Measurements from ENCODE around the gene AP1M1.

The AP1M1 gene

GRCh38 chr19:16285769-16286498 lies 88.2 kb downstream of the AP1M1 start:
- H3K4me1 ChIP-seq (ENCODE audit: low read length): peaks cover 5% of the 10 kb centered on the region
- no peaks in the 10 kb centered on the region for H3K9me3 ChIP-seq (ENCODE audit: insufficient read depth, low read length)
- no peak for TF ChIP-seq EZH2phosphoT487 (IDR thresholded peaks at IDR 0.05; ENCODE audit: low read depth)
- no peak for TF ChIP-seq CTCF (IDR thresholded peaks at IDR 0.05; ENCODE audit: low read depth, low read length)
- peaks cover 71% of the 10 kb centered on the region for H3K27me3 ChIP-seq (ENCODE audit: low read depth, low read length)
- no peak overlapping the region for H3K4me3 ChIP-seq (ENCODE audit: low read length)
- H3K27ac ChIP-seq (ENCODE audit: low read length): no peak overlapping the region
- H3K9ac ChIP-seq (ENCODE audit: low read length): no peak overlapping the region
- H3K79me2 ChIP-seq (ENCODE audit: low read length): no peaks in the 10 kb centered on the region
- H4K20me1 ChIP-seq (ENCODE audit: insufficient read depth, low read length): no peaks in the 10 kb centered on the region
- no peak overlapping the region for H2AFZ ChIP-seq (ENCODE audit: low read depth, low read length)
- no peaks in the 10 kb centered on the region for H3K36me3 ChIP-seq (replicated peaks; ENCODE audit: low read depth, low read length)
- H3K4me2 ChIP-seq (ENCODE audit: low read length): no peak overlapping the region

GRCh38 chr19:16288544-16288943 lies 90.8 kb downstream of the AP1M1 start:
- Histone ChIP-seq H3K79me2 (ENCODE audit: low read length) (no peaks in the 10 kb centered on the region), H3K27me3 (ENCODE audit: low read depth, low read length) (peaks cover 64% of the 10 kb centered on the region), H3K4me2 (ENCODE audit: low read length) (no peak overlapping the region), H3K4me1 (ENCODE audit: low read length) (peaks cover 5% of the 10 kb centered on the region), H2AFZ (ENCODE audit: low read depth, low read length) (no peak overlapping the region), H3K4me3 (ENCODE audit: low read length) (no peak overlapping the region), H3K27ac (ENCODE audit: low read length) (no peak overlapping the region), H3K36me3 (replicated peaks; ENCODE audit: low read depth, low read length) (no peaks in the 10 kb centered on the region), H3K9ac (ENCODE audit: low read length) (no peak overlapping the region), H3K9me3 (ENCODE audit: insufficient read depth, low read length) (no peaks in the 10 kb centered on the region), H4K20me1 (ENCODE audit: insufficient read depth, low read length) (no peaks in the 10 kb centered on the region; the same call in 1 of the 2 replicates)
- no peak for TF ChIP-seq EZH2phosphoT487 (IDR thresholded peaks at IDR 0.05; ENCODE audit: low read depth)
- TF ChIP-seq CTCF (IDR thresholded peaks at IDR 0.05; ENCODE audit: low read depth, low read length): no peak

- H3K36me3 ChIP-seq (replicated peaks; ENCODE audit: low read depth, low read length): no peaks in the 10 kb centered on the region
- TF ChIP-seq EZH2phosphoT487 (IDR thresholded peaks at IDR 0.05; ENCODE audit: low read depth) (no peak), CTCF (IDR thresholded peaks at IDR 0.05; ENCODE audit: low read depth, low read length) (no peak)
- no peak overlapping the region for H3K9ac ChIP-seq (ENCODE audit: low read length)
- H2AFZ ChIP-seq (ENCODE audit: low read depth, low read length): no peak overlapping the region
- H3K27ac ChIP-seq (ENCODE audit: low read length): no peak overlapping the region
- H3K4me1 ChIP-seq (ENCODE audit: low read length): no peaks in the 10 kb centered on the region
- H3K9me3 ChIP-seq (ENCODE audit: insufficient read depth, low read length): no peaks in the 10 kb centered on the region
- no peak overlapping the region for H3K4me2 ChIP-seq (ENCODE audit: low read length)
- H3K4me3 ChIP-seq (ENCODE audit: low read length): no peak overlapping the region
- no peaks in the 10 kb centered on the region for H3K79me2 ChIP-seq (ENCODE audit: low read length)
- peaks cover 62% of the 10 kb centered on the region for H3K27me3 ChIP-seq (ENCODE audit: low read depth, low read length)
- H4K20me1 ChIP-seq (ENCODE audit: insufficient read depth, low read length): no peaks in the 10 kb centered on the region; the same call in 1 of the 2 replicates
These were observed 91.9 kb downstream of the AP1M1 start for GRCh38 chr19:16289594-16289993.

- Histone ChIP-seq H3K4me3 (ENCODE audit: low read length) (no peak overlapping the region), H3K27me3 (ENCODE audit: low read depth, low read length) (peaks cover 53% of the 10 kb centered on the region), H3K9me3 (ENCODE audit: insufficient read depth, low read length) (no peaks in the 10 kb centered on the region), H3K36me3 (replicated peaks; ENCODE audit: low read depth, low read length) (no peaks in the 10 kb centered on the region), H3K4me2 (ENCODE audit: low read length) (no peak overlapping the region), H3K9ac (ENCODE audit: low read length) (no peak overlapping the region), H2AFZ (ENCODE audit: low read depth, low read length) (no peak overlapping the region), H3K27ac (ENCODE audit: low read length) (no peak overlapping the region), H3K4me1 (ENCODE audit: low read length) (no peaks in the 10 kb centered on the region), H3K79me2 (ENCODE audit: low read length) (no peaks in the 10 kb centered on the region), H4K20me1 (ENCODE audit: insufficient read depth, low read length) (no peaks in the 10 kb centered on the region; the same call in 1 of the 2 replicates)
- TF ChIP-seq CTCF (IDR thresholded peaks at IDR 0.05; ENCODE audit: low read depth, low read length) (no peak), EZH2phosphoT487 (IDR thresholded peaks at IDR 0.05; ENCODE audit: low read depth) (no peak)
These were observed 93.0 kb downstream of the AP1M1 start for GRCh38 chr19:16290692-16291091.

Measured in OCI-LY3 (cell line).